K562 (cell line): ENCODE results near the gene KCNAB2. TPM values are rescaled to one million over a fixed set of nuclear protein-coding genes. Genes with fewer than 3 reads are reported as not detected.

Source experiments
- ARID3A ChIP-seq: IDR thresholded peaks from 2 replicates; pipeline ENCODE4 v1.6.1; 2012; ENCODE audit warnings: low read depth, low read length, improper control_type of control experiment, borderline replicate concordance
- CEBPB ChIP-seq: fragments of 450-650 bp; IDR thresholded peaks from 2 replicates; pipeline ENCODE4 v1.6.1; 2016; ENCODE audit warnings: missing genetic modification characterization, missing compliant biosample characterization
- CREB5 ChIP-seq: fragments of 250-450 bp; sonication (Bioruptor Pico); IDR thresholded peaks from 2 replicates; pipeline ENCODE4 v1.5.0; 2020; ENCODE audit warnings: mild to moderate bottlenecking
- CTBP1 ChIP-seq: fragments of 450-650 bp; IDR thresholded peaks from 2 replicates; pipeline ENCODE4 v1.6.1; 2016; ENCODE audit warnings: borderline replicate concordance
- DEAF1 ChIP-seq: fragments of 450-650 bp; formaldehyde crosslinking; IDR thresholded peaks from 2 replicates; pipeline ENCODE4 v1.4.0; 2020; ENCODE audit warnings: mild to moderate bottlenecking, moderate library complexity
- ELF1 ChIP-seq: fragments of 200-800 bp; sonication (Bioruptor generic); IDR thresholded peaks from 2 replicates; pipeline ENCODE4 v1.6.1; 2016; ENCODE audit warnings: missing genetic modification characterization, missing compliant biosample characterization
- ERF ChIP-seq: fragments of 450-650 bp; formaldehyde crosslinking; IDR thresholded peaks from 2 replicates; pipeline ENCODE4 v1.4.0; 2020; ENCODE audit warnings: mild to moderate bottlenecking, mixed read lengths
- FOXK2 ChIP-seq, 2 experiments: fragments of 450-650 bp; IDR thresholded peaks in 1 of 2; conservative IDR thresholded peaks in 1 of 2; 2 replicates each; pipeline ENCODE4 v1.6.1; 2016; ENCODE audit warnings: low read depth in 2 of 2, mild to moderate bottlenecking in 1 of 2
- FOXP1 ChIP-seq: sonication (generic); formaldehyde crosslinking; IDR thresholded peaks from 2 replicates; pipeline ENCODE4 v1.8.0; 2022; ENCODE audit warnings: mild to moderate bottlenecking, missing genetic modification reagents
- GABPA ChIP-seq: fragments of 200-800 bp; sonication (Bioruptor generic); conservative IDR thresholded peaks from 2 replicates; pipeline ENCODE4 v1.6.1; 2016; ENCODE audit warnings: low read depth, missing genetic modification characterization, missing compliant biosample characterization
- HDAC8 ChIP-seq: fragments of 450-650 bp; IDR thresholded peaks from 2 replicates; pipeline ENCODE4 v1.6.1; 2016; ENCODE audit warnings: mild to moderate bottlenecking, missing genetic modification characterization, moderate library complexity, missing compliant biosample characterization
- MAFG ChIP-seq: fragments of 450-650 bp; conservative IDR thresholded peaks from 2 replicates; pipeline ENCODE4 v1.6.1; 2016; ENCODE audit warnings: missing genetic modification characterization, missing compliant biosample characterization
- NCOR1 ChIP-seq: fragments of 450-650 bp; IDR thresholded peaks from 2 replicates; pipeline ENCODE4 v1.6.1; 2016; ENCODE audit warnings: mild to moderate bottlenecking, moderate library complexity
- PCBP2 ChIP-seq: fragments of 200-400 bp; formaldehyde crosslinking; IDR thresholded peaks from 2 replicates; pipeline ENCODE4 v1.6.1; 2018; ENCODE audit warnings: low read length, low read depth, mild to moderate bottlenecking, moderate library complexity; ENCODE audit not compliant: poor library complexity, severe bottlenecking
- PTBP1 ChIP-seq: fragments of 200-400 bp; formaldehyde crosslinking; IDR thresholded peaks from 2 replicates; pipeline ENCODE4 v1.6.1; 2017; ENCODE audit warnings: low read depth, low read length
- RAD21 ChIP-seq, 2 experiments: fragments of 250-450 bp in 1 of 2; fragments of 450-650 bp in 1 of 2; sonication (Bioruptor Pico) in 1 of 2; formaldehyde crosslinking in 1 of 2; IDR thresholded peaks in 1 of 2; conservative IDR thresholded peaks in 1 of 2; 2 replicates each; pipeline versions ENCODE4 v1.4.0 to v1.8.0; 2020 to 2022; ENCODE audit warnings: mild to moderate bottlenecking in 2 of 2, moderate library complexity in 1 of 2
- RBM22 ChIP-seq: fragments of 200-400 bp; formaldehyde crosslinking; IDR thresholded peaks from 2 replicates; pipeline ENCODE4 v1.6.1; 2018; ENCODE audit warnings: low read length, low read depth; ENCODE audit not compliant: poor library complexity, severe bottlenecking
- SMC3 ChIP-seq: conservative IDR thresholded peaks from 2 replicates; pipeline ENCODE4 v1.6.1; 2011; ENCODE audit warnings: low read depth, low read length, improper control_type of control experiment; ENCODE audit not compliant: insufficient read depth
- SPI1 ChIP-seq: IDR thresholded peaks from 2 replicates; pipeline ENCODE4 v1.6.1; 2011; ENCODE audit warnings: low read depth, low read length, control low read depth, borderline replicate concordance
- ZBTB49 ChIP-seq: sonication (generic); formaldehyde crosslinking; IDR thresholded peaks from 2 replicates; pipeline ENCODE4 v1.8.0; 2022; ENCODE audit warnings: missing genetic modification reagents, mild to moderate bottlenecking, borderline replicate concordance
- ZEB2 ChIP-seq: fragments of 450-650 bp; IDR thresholded peaks from 2 replicates; pipeline ENCODE4 v1.6.1; 2016
- ZNF124 ChIP-seq: sonication (generic); formaldehyde crosslinking; IDR thresholded peaks from 2 replicates; pipeline ENCODE4 v1.8.1; 2022; ENCODE audit warnings: missing genetic modification reagents
- ZNF766 ChIP-seq: fragments of 200-800 bp; sonication (Bioruptor generic); conservative IDR thresholded peaks from 2 replicates; pipeline ENCODE4 v1.6.1; 2016; ENCODE audit warnings: missing genetic modification characterization, missing compliant biosample characterization
- polyA plus RNA-seq, 8 experiments: library from polyadenylated mRNA; depleted of rRNA in 4 of 8; stranded (reverse) in 5 of 8; unstranded in 3 of 8; fragments of >200 nt; fragmentation: Nextera tagmentation in 2 of 8; fragmentation: Illumina TruSeq in 1 of 8; extraction: Ambion mirVana in 2 of 8; extraction: Trizol in 1 of 8; gene quantifications; 2 replicates each; pipeline versions ENCODE4 v1.2.1 to v1.2.3, GENCODE V29; 2011 to 2014; ENCODE audit warnings: inconsistent platforms in 1 of 8, missing spikeins in 1 of 8
- total RNA-seq, 7 experiments: library from RNA; depleted of rRNA in 6 of 7; stranded (reverse); fragments of >200 nt in 6 of 7; fragmentation: Illumina TruSeq in 2 of 7; extraction: Trizol in 2 of 7; gene quantifications; 2 replicates each; pipeline versions ENCODE4 v1.2.1 to v1.2.3, GENCODE V29; 2011 to 2021; ENCODE audit warnings: low replicate concordance in 1 of 7

Gene KCNAB2
- total and polyA plus RNA-seq, 9 of the 15 experiments (the other 6 are each of a cell fraction or from before 2014, with no cell fraction given) = 1.8 to 15.8 (median 7.1) TPM

- peak in 1 of 2 experiments; percentile 7; a peak in 1 of 4 replicates for TF ChIP-seq RAD21 (CRISPR knock-in tag; conservative IDR thresholded peaks at IDR 0.05 in 1 of 2, IDR thresholded peaks at IDR 0.05 in 1 of 2)
- TF ChIP-seq ARID3A = no peak
- no peak for TF ChIP-seq ZEB2
- peak; percentile 47 for TF ChIP-seq GABPA
- TF ChIP-seq SPI1 = 0 out of 2 replicates have a peak, but pooled peaks have one; percentile 8
- TF ChIP-seq MAFG (tag) = no peak
- no peak for TF ChIP-seq CTBP1
- TF ChIP-seq PTBP1 = no peak
- no peak for TF ChIP-seq RBM22
- no peak for TF ChIP-seq ZNF124 (CRISPR knock-in tag)
- TF ChIP-seq CEBPB (tag) = no peak
- no peak for TF ChIP-seq FOXP1 (CRISPR knock-in tag)
- TF ChIP-seq SMC3 = no peak
- no peak for TF ChIP-seq ERF (CRISPR knock-in tag)
- no peak for TF ChIP-seq NCOR1
- TF ChIP-seq ZBTB49 = no peak
- TF ChIP-seq ELF1 (tag) = no peak
- TF ChIP-seq PCBP2 = no peak
- TF ChIP-seq DEAF1 (CRISPR knock-in tag) = no peak
- no peak for TF ChIP-seq ZNF766 (CRISPR knock-in tag)
- no peak for TF ChIP-seq HDAC8 (tag)
- no peak for TF ChIP-seq FOXK2 (conservative IDR thresholded peaks at IDR 0.05 in 1 of 2, IDR thresholded peaks at IDR 0.05 in 1 of 2; ENCODE audit: low read depth in 2 of 2)
- no peak for TF ChIP-seq CREB5 (CRISPR knock-in tag)
Observed at GRCh38 chr1:6105763-6106162, 60.1 kb downstream of the KCNAB2 start (continued).
